Cerebellar cortex (tissue), 1 donor: Measurements from ENCODE around the gene TCF15.

Experiments
- DNase-seq: peaks from one replicate; pipeline ENCODE4 v3.0.0-alpha.2; 2015; ENCODE audit warnings: low spot score

The TCF15 gene

DNA sequence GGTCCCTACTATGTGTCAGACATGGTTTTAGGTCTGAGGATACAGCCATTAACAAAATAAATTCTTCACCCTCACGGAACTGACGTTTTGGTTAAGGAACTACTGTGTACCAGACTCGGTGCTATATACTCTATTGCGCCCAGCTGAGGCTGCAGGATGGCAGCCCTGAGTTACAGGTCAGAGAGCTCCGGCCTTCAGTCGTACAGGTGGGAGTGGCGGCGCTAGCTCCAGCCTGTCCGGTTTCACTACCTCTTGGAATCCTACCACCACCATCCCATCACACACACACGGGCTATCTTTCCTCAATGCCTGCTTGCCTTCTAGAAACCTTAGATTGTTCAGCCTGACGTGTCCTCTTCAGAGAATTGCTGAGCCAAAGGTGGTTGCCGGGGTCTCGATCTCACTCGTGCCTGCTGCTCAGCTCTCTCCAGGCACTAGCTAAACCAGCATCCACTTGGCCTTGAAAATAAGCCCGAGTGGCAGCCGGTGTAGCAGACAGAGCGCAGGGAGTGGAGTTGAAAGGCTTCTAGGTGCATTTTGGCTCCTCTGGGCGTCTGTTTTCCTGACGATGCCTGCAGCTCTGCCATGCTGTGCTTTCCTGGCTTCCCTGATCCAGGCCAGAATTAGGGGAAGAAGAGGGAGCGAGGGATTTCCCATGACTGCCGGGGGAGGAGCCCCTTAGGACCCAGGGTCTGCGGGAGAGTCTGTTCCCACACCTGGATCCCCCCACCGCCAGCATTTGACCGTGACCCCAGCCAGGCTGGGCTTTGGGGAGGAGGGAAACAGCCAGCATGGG is 1.1 kb upstream of the TCF15 start:
- DNase-seq = no peak

GRCh38 chr20:609371-609964 is 641 bp downstream of the TCF15 start:
- no peak for DNase-seq

- no peak for DNase-seq
Measured at GRCh38 chr20:608970-609369, 1.1 kb downstream of the TCF15 start.

- DNase-seq = no peak
Measured at GRCh38 chr20:607476-607875, 2.6 kb downstream of the TCF15 start.

DNA sequence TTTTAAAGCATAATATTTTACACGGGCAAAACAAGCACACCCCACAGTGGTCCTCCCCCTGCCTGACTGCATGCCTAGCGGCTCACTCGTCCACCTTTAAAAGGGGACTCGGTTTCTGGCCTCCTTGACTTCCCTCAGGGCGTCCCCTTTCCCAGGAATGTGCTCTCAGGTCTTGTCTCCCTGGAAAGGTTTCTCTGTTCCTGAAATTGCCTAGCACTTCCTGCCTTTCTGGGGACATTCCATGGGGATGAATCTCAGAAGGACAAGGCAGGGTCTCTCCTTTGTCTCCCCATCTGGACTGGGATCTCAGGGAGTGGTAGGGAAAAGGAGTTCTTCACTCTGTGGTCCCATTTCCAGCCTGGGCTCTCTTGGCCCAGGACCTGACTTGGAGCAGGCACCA is 4.9 kb downstream of the TCF15 start:
- DNase-seq = no peak

- DNase-seq = no peak
Measured at GRCh38 chr20:603116-603640, 6.9 kb downstream of the TCF15 start.

DNA sequence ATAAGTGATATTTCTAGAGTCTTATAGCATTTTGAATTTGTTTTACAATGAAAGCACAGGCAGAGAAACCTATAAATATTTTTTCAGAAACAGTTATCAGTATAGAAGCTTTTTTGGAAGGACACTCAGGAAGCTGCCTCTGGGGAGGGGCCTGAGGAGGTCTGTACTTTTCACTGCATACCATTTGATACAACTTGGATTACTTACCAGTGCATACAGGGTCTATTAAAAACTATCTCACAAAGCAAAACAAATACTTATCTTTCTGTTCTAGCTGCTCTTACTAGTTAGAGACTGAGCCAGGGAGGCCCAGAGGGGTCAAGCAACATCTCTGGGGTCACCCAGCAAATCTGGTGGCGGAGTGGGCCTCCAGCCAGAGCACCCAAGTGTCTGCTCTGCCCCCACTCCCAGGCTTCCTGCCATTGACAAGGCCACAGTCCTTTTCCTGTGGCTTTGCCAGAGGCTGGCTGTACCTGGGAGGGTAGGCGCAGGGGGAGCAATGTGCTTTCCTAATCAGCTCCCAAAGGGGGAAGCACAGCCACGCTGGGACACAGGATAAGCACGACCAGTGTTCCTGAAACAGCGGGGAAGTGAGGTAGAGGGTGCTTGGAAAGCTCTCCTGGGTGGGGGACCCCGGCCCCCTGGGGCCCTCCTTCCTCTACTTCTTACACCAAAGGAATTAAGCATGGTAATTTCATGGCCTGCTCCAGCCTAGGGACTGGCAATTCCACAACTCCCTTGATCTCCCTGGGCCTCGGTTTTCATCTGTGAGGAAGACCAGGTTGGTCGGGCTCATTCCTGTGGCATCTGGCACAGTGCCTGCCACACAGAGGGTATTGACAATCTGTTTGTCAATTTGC is 7.8 kb downstream of the TCF15 start:
- no peak for DNase-seq

DNA sequence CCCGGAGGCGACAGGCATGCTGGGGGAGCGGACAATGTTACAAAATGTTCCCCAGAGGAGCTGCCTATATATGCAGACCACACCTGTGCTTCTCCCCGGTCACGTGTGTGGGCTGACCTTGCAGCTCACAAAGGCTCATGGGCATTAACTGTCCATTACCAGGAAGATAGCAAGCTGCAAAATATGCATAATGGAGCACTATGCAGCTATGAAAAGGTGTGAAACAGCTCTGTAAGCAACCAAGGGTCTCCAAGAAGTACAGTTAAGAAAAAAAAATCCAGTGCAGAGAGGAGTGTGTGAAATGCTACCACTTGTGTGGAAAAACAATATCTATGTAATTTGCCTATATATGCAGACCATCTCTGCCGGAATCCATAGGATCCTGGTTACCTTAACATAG is 9.4 kb downstream of the TCF15 start:
- DNase-seq = no peak

GRCh38 chr20:600141-600540 is 10.0 kb downstream of the TCF15 start:
- DNase-seq = no peak

- DNase-seq = no peak
Measured at GRCh38 chr20:598133-598850, 11.8 kb downstream of the TCF15 start.

- no peak for DNase-seq
Measured at GRCh38 chr20:597560-597959, 12.5 kb downstream of the TCF15 start.

- DNase-seq = no peak
Measured at GRCh38 chr20:595330-596308, 14.5 kb downstream of the TCF15 start.

- no peak for DNase-seq
Measured at GRCh38 chr20:592506-592905, 17.6 kb downstream of the TCF15 start.

DNA sequence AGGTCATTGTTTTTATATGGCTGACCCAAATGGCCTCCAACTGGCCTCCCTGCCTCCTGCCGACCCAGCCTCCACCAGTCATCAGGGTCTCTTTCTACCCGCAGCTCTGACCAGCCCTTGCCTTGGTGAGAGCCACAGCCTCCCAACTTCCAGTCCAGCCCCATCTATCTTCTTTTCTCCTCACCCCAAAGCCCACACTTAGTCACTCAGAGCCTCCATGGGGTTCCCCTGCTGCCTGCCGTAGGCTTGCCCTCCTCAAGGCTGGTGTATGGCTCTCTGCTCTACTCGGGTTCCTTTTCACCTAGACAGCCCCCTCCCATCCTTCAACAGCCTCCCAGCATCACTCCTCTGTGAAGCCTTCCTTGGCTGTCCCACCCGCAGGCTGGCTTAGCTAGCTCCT is 18.2 kb downstream of the TCF15 start:
- no peak for DNase-seq

DNA sequence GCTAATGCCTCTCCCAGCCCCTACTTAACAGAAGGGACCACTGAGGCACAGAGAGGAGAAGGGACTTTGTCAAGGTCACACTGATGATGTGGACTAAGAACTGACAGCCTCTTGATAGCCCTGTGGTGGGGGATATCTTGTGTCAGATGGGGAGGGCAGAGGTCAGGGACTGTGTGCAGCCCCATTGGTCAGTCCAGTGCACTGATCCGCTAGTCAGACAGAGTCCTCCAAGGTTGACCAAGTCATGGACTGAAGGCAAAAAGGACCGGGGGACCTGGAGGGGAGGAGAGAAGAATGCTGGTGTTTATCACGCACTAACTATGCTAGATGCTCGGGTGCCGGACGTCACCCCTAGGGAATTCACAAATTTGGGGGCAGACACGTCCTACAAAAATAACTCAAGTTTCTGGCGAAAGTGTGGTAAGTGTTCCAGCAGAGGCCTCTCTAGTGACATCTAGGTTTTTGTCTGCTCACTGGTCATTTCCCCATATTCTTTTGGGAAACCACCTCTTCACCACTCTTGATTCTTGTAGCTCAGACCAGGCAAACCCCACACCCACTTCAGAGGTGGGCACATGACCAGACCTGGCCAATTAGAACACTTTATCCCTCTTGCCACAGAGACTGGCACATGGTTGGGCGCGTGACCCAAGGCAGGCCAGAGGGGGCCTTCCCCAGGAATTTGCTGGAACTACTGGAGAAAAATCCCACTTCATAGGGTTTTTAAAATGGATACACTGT is 21.0 kb downstream of the TCF15 start:
- DNase-seq = peak; percentile 20

DNA sequence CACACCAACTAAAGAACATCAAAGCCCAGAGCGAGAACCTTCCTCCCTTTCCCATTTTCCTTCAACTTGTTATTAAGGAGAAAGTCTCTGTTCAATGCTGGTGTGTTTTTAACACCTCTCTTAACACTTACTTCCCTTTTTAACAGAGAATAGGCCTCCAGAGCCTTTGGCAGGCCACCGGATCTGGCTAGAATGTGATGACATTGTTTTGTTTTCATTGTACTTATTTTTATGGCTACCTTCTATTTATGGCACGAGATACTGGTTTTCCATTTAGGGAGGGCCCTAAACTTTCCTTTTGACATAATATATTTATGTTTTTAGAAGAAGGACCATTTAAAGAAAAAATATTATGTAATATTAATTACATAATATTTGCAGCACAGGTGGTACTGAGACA is 21.6 kb downstream of the TCF15 start:
- DNase-seq = no peak

DNA sequence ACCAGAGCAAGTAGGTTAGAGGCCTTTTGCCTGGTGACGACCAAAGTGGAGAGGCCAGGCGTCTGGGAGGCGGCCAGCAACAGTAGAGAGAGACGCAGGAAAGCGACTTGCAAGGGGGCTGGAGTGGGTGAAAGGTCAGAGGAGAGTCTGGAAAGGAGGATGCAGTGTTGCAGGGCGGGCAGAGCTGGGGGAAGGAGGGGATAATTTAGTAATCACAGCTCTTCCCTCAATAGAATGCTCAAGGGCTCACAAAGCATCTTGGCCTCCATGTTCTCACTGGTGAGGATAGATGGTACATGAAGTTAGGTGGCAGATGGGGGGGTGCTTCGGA is 25.2 kb downstream of the TCF15 start:
- DNase-seq = no peak

GRCh38 chr20:584161-584970 is 25.7 kb downstream of the TCF15 start:
- DNase-seq = peak; percentile 25

DNA sequence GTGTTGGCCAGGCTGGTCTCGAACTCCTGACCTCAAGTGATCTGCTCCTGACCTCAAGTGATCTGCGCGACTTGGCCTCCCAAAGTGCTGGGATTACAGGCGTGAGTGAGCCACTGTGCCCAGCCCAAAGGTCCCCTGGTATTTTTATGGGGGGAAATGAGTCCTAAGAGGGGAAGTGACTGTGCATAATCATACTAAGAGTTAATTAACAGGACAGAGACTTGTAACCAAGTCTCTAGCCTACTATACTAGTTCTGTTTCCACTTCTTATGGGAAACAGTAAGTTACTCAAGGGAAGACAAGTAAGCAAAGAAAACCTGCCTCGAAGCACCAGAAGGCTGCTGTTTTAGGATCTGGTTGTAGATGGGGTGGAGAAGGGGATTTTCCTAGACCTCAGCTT is 27.9 kb downstream of the TCF15 start:
- no peak for DNase-seq
